Ovary (tissue), 9 donors: ENCODE data around the gene LGALS3BP. TPM values are rescaled to one million over a fixed set of nuclear protein-coding genes. Genes with fewer than 3 reads are reported as not detected.
A peak's percentile ranks its signal among the peaks of the same experiment; 100 is the strongest.

Source experiments
- DNase-seq, 5 donors: peaks; one replicate each; pipeline ENCODE4 v3.0.0-alpha.2; 2019 to 2020
- H3K27ac ChIP-seq, 2 donors: fragments of 200-600 bp; one replicate each; pipeline versions ENCODE4 v1.5.1 to v1.8.0; 2019 to 2022
- H3K27me3 ChIP-seq: fragments of 200-600 bp; one replicate; pipeline ENCODE4 v1.8.0; 2022
- H3K36me3 ChIP-seq: fragments of 200-600 bp; sonication (generic); one replicate; pipeline ENCODE4 v1.5.1; 2019
- H3K4me1 ChIP-seq: one replicate; pipeline ENCODE4 v1.8.1; 2013; ENCODE audit warnings: mild to moderate bottlenecking, moderate library complexity; ENCODE audit not compliant: insufficient read depth
- H3K4me3 ChIP-seq: fragments of 200-600 bp; sonication (generic); one replicate; pipeline ENCODE4 v1.5.1; 2017
- H3K9me3 ChIP-seq, 2 donors: fragments of 200-600 bp in 1 of 2; sonication (generic) in 1 of 2; one replicate each; pipeline versions ENCODE4 v1.5.1 to v1.8.1; 2013 to 2019; ENCODE audit warnings: mild to moderate bottlenecking in 1 of 2, moderate library complexity in 1 of 2
- EP300 ChIP-seq: sonication (generic); formaldehyde crosslinking; IDR thresholded peaks from one replicate; pipeline ENCODE4 v1.6.1; 2017; ENCODE audit warnings: antibody characterized with exemption
- POLR2A ChIP-seq: fragments of 450-650 bp; IDR thresholded peaks from one replicate; pipeline ENCODE4 v1.6.1; 2017; ENCODE audit warnings: antibody characterized with exemption, mild to moderate bottlenecking, moderate library complexity
- WGBS, 3 donors: extraction: QIAGEN DNeasy Blood & Tissue Kit in 1 of 3; methylation state at CpG; one replicate each; pipeline versions ENCODE4 v1.1.5 to v1.1.7; 2013 to 2017; 5-methylcytosine and 5-hydroxymethylcytosine counted together
- intact Hi-C, 4 donors: fragments of 100-400 bp; cut with DNase I; formaldehyde crosslinking; loops; one replicate each; pipeline versions ENCODE4 v1.11.0 to v1.15.1; 2022 to 2023
- polyA plus RNA-seq, 2 donors: library from polyadenylated mRNA; stranded (reverse); fragments of 200-250 nt in 1 of 2; fragments of 350-450 nt in 1 of 2; fragmentation: Illumina TruSeq in 1 of 2; extraction: RNeasy Lipid Tissue Mini Kit (QIAGEN cat#74804) in 1 of 2; gene quantifications; one replicate each; pipeline ENCODE4 v1.2.3, GENCODE V29; 2013 to 2014
- total RNA-seq, 7 donors: library from RNA; depleted of rRNA in 2 of 7; stranded (reverse); fragments of >200 nt in 2 of 7; fragmentation: NEBNext Ultra II Directional in 3 of 7; extraction: Animal tissue kit (Norgen Biotek cat#: 25700) in 3 of 7; gene quantifications; one replicate each; pipeline versions ENCODE4 v1.1.0 to v1.2.4, GENCODE V29; 2016 to 2023
- TF ChIP-seq, protein P1 (sequence below), 3 donors: fragments of 450-650 bp in 2 of 3; fragments of 200-600 bp in 1 of 3; IDR thresholded peaks; one replicate each; pipeline versions ENCODE4 v1.5.1 to v1.8.0; 2016 to 2022; ENCODE audit warnings: antibody characterized with exemption in 3 of 3, mild to moderate bottlenecking in 1 of 3
- donor health status: DM: no; HTN: no; CAD: no; lungs with moderate emphysema.
- donor health status: DM: no; HTN: no; CAD: no.
- donor health status: Bipolar disorder and iron deficiency.
- donor health status: DM: yes; HTN: yes; CAD: no.
- donor health status: DM: no; HTN: no; CAD: no.
- donor health status: DM: yes; HTN: yes; CAD: no.

LGALS3BP gene
- total and polyA plus RNA-seq, 9 donors, result 191 to 584 (median 250) TPM

DNA sequence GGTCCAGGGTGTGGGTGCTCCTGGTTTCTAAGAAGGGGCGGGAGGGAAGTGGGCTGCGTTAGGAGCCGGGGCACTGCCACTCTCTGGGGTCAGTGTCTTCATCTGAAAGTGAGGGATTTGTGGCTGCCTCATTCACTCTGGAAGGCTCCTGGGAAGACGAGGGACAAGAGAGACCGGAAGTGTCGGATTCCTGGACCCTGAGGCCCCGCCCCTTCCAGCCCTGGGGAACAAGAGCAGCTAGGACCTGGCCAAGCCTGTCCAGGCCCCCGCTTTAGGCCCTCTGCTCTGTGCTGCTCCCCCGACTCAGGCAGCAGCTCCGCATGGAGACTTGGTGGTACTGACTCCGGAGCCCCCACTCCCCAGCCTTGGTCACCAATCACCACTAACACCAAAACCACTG lies 6.5 kb downstream of the LGALS3BP start:
- peak in 1 of 5 donors; percentile 37 for DNase-seq
- intact Hi-C loops, result loop anchor here in 2 of 4 donors (5.0 to 10.0 kb wide), 2 partner anchors 48 to 106 kb away; partner anchors contain the start of gene TIMP2 (in 2 of the 2)

DNA sequence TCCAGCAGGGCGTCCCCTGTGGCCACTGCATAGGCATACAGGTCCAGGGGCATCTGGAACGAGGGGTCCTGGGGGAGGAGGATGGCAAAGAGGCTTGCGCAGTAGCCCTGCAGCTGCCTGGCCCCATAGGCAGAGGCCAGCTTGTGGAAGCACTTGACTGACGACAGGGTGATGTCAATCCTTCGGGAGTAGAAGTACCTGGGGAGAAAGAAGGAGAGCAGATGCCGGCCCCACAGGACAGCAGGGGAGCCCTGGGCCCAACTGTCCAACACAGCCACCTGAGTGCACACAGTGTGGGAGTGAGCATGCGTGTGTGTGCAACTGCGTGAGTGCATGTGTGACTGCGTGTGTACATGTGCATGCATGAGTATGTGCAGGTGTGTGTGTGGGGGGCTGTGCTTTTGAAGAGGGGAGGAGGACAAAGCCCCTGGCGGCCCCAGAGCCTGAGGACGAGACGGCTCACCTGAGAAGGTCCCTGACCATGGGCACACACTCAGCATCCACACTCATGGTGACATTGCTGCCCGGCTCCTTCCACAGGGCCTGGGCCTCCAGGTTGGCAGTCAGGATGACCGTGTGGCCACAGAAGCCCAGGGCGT lies 7.1 kb downstream of the LGALS3BP start:
- peaks cover 19% of the 10 kb centered on the region for H3K4me1 ChIP-seq
- no peak for TF ChIP-seq EP300
- TF ChIP-seq, protein P1, sequence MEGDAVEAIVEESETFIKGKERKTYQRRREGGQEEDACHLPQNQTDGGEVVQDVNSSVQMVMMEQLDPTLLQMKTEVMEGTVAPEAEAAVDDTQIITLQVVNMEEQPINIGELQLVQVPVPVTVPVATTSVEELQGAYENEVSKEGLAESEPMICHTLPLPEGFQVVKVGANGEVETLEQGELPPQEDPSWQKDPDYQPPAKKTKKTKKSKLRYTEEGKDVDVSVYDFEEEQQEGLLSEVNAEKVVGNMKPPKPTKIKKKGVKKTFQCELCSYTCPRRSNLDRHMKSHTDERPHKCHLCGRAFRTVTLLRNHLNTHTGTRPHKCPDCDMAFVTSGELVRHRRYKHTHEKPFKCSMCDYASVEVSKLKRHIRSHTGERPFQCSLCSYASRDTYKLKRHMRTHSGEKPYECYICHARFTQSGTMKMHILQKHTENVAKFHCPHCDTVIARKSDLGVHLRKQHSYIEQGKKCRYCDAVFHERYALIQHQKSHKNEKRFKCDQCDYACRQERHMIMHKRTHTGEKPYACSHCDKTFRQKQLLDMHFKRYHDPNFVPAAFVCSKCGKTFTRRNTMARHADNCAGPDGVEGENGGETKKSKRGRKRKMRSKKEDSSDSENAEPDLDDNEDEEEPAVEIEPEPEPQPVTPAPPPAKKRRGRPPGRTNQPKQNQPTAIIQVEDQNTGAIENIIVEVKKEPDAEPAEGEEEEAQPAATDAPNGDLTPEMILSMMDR (IDR thresholded peaks at IDR 0.05), result no peak
- no peak for TF ChIP-seq POLR2A
- no peaks in the 10 kb centered on the region for H3K27me3 ChIP-seq
- WGBS, 3 donors, result 78 to 82% (median 78%) methylated on average over 13 to 15 of the region's 15 CpGs
- intact Hi-C loops, result loop anchor here in 2 of 4 donors (5.0 to 10.0 kb wide), 2 partner anchors 48 to 105 kb away; partner anchors contain the start of gene TIMP2 (in 2 of the 2)
- no peak overlapping the region for H3K4me3 ChIP-seq
- H3K9me3 ChIP-seq, result no peaks in the 10 kb centered on the region
- no peak overlapping the region for H3K27ac ChIP-seq
- H3K36me3 ChIP-seq, result no peaks in the 10 kb centered on the region
- peak in 1 of 5 donors; percentile 35 for DNase-seq

More for the DNA sequence above, 6.5 kb downstream of the LGALS3BP start:
- H3K27ac ChIP-seq, result no peak overlapping the region
- 60 to 64% (median 62%) methylated on average over 11 of the region's 11 CpGs for WGBS, 3 donors
- H3K4me1 ChIP-seq, result peaks cover 23% of the 10 kb centered on the region
- no peaks in the 10 kb centered on the region for H3K36me3 ChIP-seq
- no peak overlapping the region for H3K4me3 ChIP-seq
- H3K9me3 ChIP-seq, result no peaks in the 10 kb centered on the region
- H3K27me3 ChIP-seq, result no peaks in the 10 kb centered on the region
- TF ChIP-seq, protein P1 (IDR thresholded peaks at IDR 0.05), result no peak

DNA sequence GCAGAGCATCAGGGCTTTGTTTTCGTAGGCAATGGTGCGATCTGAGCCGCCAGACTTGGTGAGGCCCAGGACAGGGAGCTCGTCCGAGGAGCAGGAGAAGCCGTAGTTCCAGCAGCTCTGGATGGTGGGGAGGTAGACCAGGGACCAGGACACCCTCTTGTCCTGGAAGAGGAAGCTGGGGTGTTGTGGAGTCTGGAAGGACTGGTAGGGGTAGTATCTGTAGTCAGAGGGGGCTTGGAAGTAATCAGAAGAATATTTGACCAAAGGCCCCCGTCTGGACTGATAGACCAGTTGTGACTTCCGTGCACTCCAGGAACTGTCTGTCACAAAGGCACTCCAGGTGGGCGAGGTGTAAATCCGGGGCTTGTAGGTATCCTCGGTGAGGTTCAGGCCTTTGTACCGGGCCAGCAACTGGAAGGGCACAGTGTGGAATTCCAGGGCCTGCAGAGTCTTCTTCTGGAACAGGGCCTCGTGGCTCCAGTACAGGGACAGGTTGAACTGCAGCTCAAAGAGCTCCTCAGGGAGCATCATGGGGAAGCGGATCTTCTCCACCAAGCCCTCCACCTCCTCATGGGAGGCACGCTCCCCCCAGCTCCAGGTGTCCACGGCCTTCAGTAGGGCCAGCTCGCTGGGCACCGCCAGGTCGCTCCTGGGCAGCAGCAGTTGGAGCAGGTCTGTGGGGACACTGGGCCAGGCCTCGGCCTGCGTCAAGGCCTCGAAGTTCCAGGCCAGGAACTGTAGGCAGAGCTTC lies 7.8 kb downstream of the LGALS3BP start:
- Histone ChIP-seq H3K36me3 (no peaks in the 10 kb centered on the region), H3K27me3 (no peaks in the 10 kb centered on the region), H3K9me3 (no peaks in the 10 kb centered on the region), H3K4me3 (no peak overlapping the region), H3K4me1 (peaks cover 16% of the 10 kb centered on the region), H3K27ac (peak overlapping the region in 1 of 2 donors; percentile 66)
- 66 to 70% (median 67%) methylated on average over 20 to 22 of the region's 22 CpGs for WGBS, 3 donors
- TF ChIP-seq POLR2A, result no peak
- TF ChIP-seq, protein P1 (IDR thresholded peaks at IDR 0.05), result no peak
- no peak for TF ChIP-seq EP300
- DNase-seq, result peak in 1 of 5 donors; percentile 36
- intact Hi-C loops, result loop anchor here (2.0 to 10.0 kb wide), 4 partner anchors 47 to 107 kb away; partner anchors contain the start of gene TIMP2 (in 2 of the 4)

DNA sequence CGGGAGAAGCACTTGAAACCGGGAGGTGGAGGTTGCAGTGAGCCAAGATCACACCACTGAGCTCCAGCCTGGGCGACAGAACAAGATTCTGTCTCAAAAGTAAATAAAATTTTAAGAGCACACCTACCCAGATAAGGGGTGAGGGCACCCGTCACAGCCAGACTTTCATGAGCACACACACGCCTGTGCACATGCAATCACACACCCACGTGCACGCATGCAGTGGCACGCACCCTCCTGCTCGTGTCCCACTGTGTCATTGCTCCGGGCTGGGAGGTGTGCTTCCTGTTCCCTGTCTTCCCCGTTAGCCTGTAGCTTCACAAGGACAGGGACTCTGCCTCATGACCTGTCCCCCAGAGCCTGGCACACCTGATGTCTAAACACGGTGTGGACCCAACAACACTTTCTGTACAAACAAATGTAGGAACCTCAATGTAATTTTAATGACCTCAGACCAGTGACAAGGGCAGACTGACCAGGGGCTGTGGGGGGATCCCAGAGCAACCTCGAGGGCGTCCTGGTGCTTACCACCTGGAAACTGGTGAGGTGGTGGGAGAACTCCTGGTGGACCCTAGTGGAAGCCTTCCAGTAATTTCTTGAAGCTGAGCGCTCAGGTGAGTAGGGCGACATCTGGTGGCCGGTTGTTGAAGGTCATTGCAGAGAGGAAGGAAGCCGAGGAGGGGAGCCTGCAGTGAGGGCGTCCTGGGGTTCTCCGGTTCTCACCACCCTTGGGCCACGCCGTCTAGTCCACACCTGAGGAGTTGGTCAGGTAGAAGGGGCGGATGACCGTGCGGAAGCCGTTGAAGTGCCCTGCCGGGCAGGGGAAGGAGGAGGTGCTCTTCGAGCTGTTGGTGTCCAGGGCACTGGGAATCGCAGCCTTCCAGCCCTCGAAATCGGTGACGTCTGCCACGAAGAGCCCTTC lies 8.6 kb downstream of the LGALS3BP start:
- TF ChIP-seq, protein P1 (IDR thresholded peaks at IDR 0.05), result peak; percentile 82 to 91 (median 88)
- TF ChIP-seq EP300 (no peak), POLR2A (peak; percentile 10)
- WGBS, 3 donors, result 30 to 40% (median 32%) methylated on average over 33 of the region's 33 CpGs
- Histone ChIP-seq H3K4me1 (peaks cover 13% of the 10 kb centered on the region), H3K9me3 (no peaks in the 10 kb centered on the region), H3K36me3 (no peaks in the 10 kb centered on the region), H3K27ac (peak overlapping the region; percentile 1 to 66), H3K27me3 (no peaks in the 10 kb centered on the region), H3K4me3 (no peak overlapping the region)
- intact Hi-C loops, result loop anchor here (2.0 to 10.0 kb wide), 4 partner anchors 46 to 106 kb away; partner anchors contain the start of gene TIMP2 (in 2 of the 4)
- DNase-seq, result peak; percentile 81 to 91 (median 89)
